B cell (primary cell): ENCODE results near the gene P2RX3.

Experiments used
- EZH2 ChIP-seq: IDR thresholded peaks from 2 replicates; pipeline ENCODE4 v1.6.1; 2012; ENCODE audit warnings: borderline replicate concordance, low read depth, mild to moderate bottlenecking, moderate library complexity, low read length; ENCODE audit not compliant: insufficient read depth, poor library complexity, severe bottlenecking
- TF ChIP-seq, protein P1 (sequence below): fragments of 200-600 bp; IDR thresholded peaks from one replicate; pipeline ENCODE4 v1.8.0; 2022; ENCODE audit warnings: antibody characterized with exemption, mild to moderate bottlenecking

DNA sequence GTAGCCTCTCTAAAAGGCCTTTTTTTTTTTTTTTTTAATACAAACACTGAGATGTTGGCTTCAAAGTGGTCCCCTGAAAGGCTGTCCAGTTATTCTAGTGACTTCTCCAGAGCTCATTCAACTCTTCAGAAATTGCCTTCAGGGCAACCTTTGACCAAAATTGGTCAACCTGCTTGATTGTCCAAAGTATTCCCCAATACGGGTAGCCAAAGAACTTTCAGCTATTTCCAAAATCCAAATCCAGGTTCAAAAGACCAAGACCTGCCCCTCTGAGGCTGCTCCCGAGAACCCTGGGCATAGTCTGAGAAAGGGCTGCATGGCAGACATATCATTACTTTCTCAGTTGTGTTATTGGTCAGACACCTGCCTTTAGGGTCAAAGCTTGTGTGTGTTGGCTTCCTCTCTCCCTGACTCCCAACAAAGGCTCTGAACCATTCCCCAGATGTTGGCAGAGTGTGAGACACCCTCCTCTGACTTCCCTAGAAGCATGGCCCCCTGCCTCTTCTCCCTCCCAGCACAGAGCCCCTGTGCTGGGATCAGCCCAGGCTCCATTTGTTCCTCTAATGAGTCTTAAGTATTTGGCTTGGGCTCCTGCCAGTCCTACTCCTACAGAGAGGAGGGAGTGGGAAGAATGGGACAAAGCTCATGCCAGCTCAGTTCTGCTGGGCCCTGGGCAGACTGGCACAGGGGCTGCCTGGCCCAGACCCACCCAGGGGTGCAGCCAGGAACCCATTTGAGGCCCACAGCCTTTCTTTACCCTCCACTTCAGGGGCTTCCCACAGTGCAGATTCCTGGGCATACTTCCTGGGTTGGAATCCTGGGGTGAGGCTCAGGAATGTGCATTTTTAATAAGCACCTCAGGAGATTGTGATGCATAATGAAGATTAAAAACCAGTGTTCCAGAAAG is 43.7 kb upstream of the P2RX3 start:
- TF ChIP-seq, protein P1, sequence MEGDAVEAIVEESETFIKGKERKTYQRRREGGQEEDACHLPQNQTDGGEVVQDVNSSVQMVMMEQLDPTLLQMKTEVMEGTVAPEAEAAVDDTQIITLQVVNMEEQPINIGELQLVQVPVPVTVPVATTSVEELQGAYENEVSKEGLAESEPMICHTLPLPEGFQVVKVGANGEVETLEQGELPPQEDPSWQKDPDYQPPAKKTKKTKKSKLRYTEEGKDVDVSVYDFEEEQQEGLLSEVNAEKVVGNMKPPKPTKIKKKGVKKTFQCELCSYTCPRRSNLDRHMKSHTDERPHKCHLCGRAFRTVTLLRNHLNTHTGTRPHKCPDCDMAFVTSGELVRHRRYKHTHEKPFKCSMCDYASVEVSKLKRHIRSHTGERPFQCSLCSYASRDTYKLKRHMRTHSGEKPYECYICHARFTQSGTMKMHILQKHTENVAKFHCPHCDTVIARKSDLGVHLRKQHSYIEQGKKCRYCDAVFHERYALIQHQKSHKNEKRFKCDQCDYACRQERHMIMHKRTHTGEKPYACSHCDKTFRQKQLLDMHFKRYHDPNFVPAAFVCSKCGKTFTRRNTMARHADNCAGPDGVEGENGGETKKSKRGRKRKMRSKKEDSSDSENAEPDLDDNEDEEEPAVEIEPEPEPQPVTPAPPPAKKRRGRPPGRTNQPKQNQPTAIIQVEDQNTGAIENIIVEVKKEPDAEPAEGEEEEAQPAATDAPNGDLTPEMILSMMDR, result no peak
- no peak for TF ChIP-seq EZH2
